H9 (cell line): ENCODE data around the gene MRPL51. TPM values are rescaled to one million over a fixed set of nuclear protein-coding genes. Genes with fewer than 3 reads are reported as not detected.
A peak's percentile ranks its signal among the peaks of the same experiment; 100 is the strongest.

Experiments used
- DNase-seq: peaks from one replicate; pipeline ENCODE4 v3.0.0-alpha.2; 2017
- H2AFZ ChIP-seq: one replicate; pipeline ENCODE4 v1.6.1; 2013; ENCODE audit warnings: mild to moderate bottlenecking, low read length, control low read depth, moderate library complexity
- H2AK5ac ChIP-seq: 2 replicates; pipeline ENCODE4 v1.6.1; 2013; ENCODE audit warnings: low read length, control low read depth, mixed read lengths; ENCODE audit not compliant: insufficient read length
- H2BK120ac ChIP-seq: one replicate; pipeline ENCODE4 v1.6.1; 2013; ENCODE audit warnings: low read depth, mild to moderate bottlenecking, low read length, control low read depth, inconsistent platforms; ENCODE audit not compliant: poor library complexity, severe bottlenecking
- H2BK12ac ChIP-seq: 2 replicates; pipeline ENCODE4 v1.6.1; 2013; ENCODE audit warnings: low read length, control low read depth, mixed read lengths, low read depth; ENCODE audit not compliant: insufficient read length
- H2BK15ac ChIP-seq: 2 replicates; pipeline ENCODE4 v1.6.1; 2013; ENCODE audit warnings: low read depth, low read length, control low read depth
- H2BK20ac ChIP-seq: one replicate; pipeline ENCODE4 v1.6.1; 2013; ENCODE audit warnings: low read depth, mild to moderate bottlenecking, low read length, control low read depth, inconsistent platforms; ENCODE audit not compliant: poor library complexity, severe bottlenecking
- H2BK5ac ChIP-seq: 2 replicates; pipeline ENCODE4 v1.6.1; 2013; ENCODE audit warnings: low read length, control low read depth, mixed read lengths; ENCODE audit not compliant: insufficient read length
- H3K14ac ChIP-seq: 2 replicates; pipeline ENCODE4 v1.6.1; 2013; ENCODE audit warnings: low read length, control low read depth; ENCODE audit not compliant: insufficient read depth
- H3K18ac ChIP-seq: 2 replicates; pipeline ENCODE4 v1.6.1; 2013; ENCODE audit warnings: low read depth, mild to moderate bottlenecking, mixed read lengths, low read length, control low read depth; ENCODE audit not compliant: insufficient read length
- H3K23ac ChIP-seq: 2 replicates; pipeline ENCODE4 v1.6.1; 2013; ENCODE audit warnings: low read length, control low read depth, mixed read lengths, low read depth; ENCODE audit not compliant: insufficient read length
- H3K23me2 ChIP-seq: 2 replicates; pipeline ENCODE4 v1.6.1; 2013; ENCODE audit warnings: low read depth, mild to moderate bottlenecking, mixed read lengths, low read length, control low read depth; ENCODE audit not compliant: insufficient read length, poor library complexity, severe bottlenecking
- H3K27ac ChIP-seq: 2 replicates; pipeline ENCODE4 v1.5.1; 2013; ENCODE audit warnings: low read length, control low read depth, mixed read lengths, low read depth; ENCODE audit not compliant: insufficient read length
- H3K27me3 ChIP-seq: 2 replicates; pipeline ENCODE4 v1.6.1; 2013; ENCODE audit warnings: low read length, control low read depth, inconsistent platforms; ENCODE audit not compliant: insufficient read depth
- H3K4ac ChIP-seq: 2 replicates; pipeline ENCODE4 v1.6.1; 2013; ENCODE audit warnings: low read depth, mild to moderate bottlenecking, control low read depth, inconsistent platforms, low read length, moderate library complexity
- H3K4me1 ChIP-seq: 2 replicates; pipeline ENCODE4 v1.6.1; 2013; ENCODE audit warnings: low read length, control low read depth, inconsistent platforms; ENCODE audit not compliant: insufficient read depth
- H3K4me2 ChIP-seq: 2 replicates; pipeline ENCODE4 v1.6.1; 2013; ENCODE audit warnings: low read length, control low read depth, mixed read lengths; ENCODE audit not compliant: insufficient read length, insufficient read depth
- H3K56ac ChIP-seq: 2 replicates; pipeline ENCODE4 v1.6.1; 2013; ENCODE audit warnings: low read depth, mild to moderate bottlenecking, mixed read lengths, low read length, control low read depth; ENCODE audit not compliant: insufficient read length
- H3K79me1 ChIP-seq: 2 replicates; pipeline ENCODE4 v1.6.1; 2013; ENCODE audit warnings: low read depth, mild to moderate bottlenecking, moderate library complexity, low read length, control low read depth, inconsistent platforms; ENCODE audit not compliant: insufficient read depth, poor library complexity, severe bottlenecking
- H3K79me2 ChIP-seq: 2 replicates; pipeline ENCODE4 v1.6.1; 2013; ENCODE audit warnings: low read length, control low read depth, inconsistent platforms; ENCODE audit not compliant: insufficient read depth
- H3K9ac ChIP-seq: 2 replicates; pipeline ENCODE4 v1.6.1; 2013; ENCODE audit warnings: low read length, control low read depth, mixed read lengths; ENCODE audit not compliant: insufficient read length; ENCODE audit errors: extremely low read depth
- H3K9me3 ChIP-seq: one replicate; pipeline ENCODE4 v1.6.1; 2013; ENCODE audit warnings: low read depth, low read length, inconsistent platforms; ENCODE audit not compliant: control insufficient read depth
- H3T11ph ChIP-seq: one replicate; pipeline ENCODE4 v1.6.1; 2013; ENCODE audit warnings: mild to moderate bottlenecking, low read length, control low read depth, inconsistent platforms
- H4K20me1 ChIP-seq: one replicate; pipeline ENCODE4 v1.6.1; 2013; ENCODE audit not compliant: control insufficient read depth, insufficient read length, insufficient read depth
- H4K5ac ChIP-seq: 2 replicates; pipeline ENCODE4 v1.6.1; 2013; ENCODE audit warnings: low read depth, mild to moderate bottlenecking, mixed read lengths, low read length, control low read depth; ENCODE audit not compliant: insufficient read length
- H4K8ac ChIP-seq: replicated peaks from 2 replicates; pipeline ENCODE4 v1.6.1; 2013; ENCODE audit warnings: low read length, control low read depth, mixed read lengths, low read depth; ENCODE audit not compliant: insufficient read length
- H4K91ac ChIP-seq: 2 replicates; pipeline ENCODE4 v1.6.1; 2013; ENCODE audit warnings: low read depth, mild to moderate bottlenecking, moderate library complexity, mixed read lengths, low read length, control low read depth; ENCODE audit not compliant: insufficient read length
- H3K27ac Mint-ChIP-seq, 3 experiments: 2 replicates in 2 of 3; 3 replicates in 1 of 3; pipeline ENCODE4 v1.8.0; 2020 to 2021; ENCODE audit warnings: mixed read lengths in 3 of 3, mild to moderate bottlenecking in 1 of 3, moderate library complexity in 1 of 3
- H3K27me3 Mint-ChIP-seq: 2 replicates; pipeline ENCODE4 v1.8.0; 2021; ENCODE audit warnings: low read depth, mild to moderate bottlenecking, moderate library complexity, mixed read lengths
- H3K36me3 Mint-ChIP-seq, 3 experiments: 2 replicates in 2 of 3; 3 replicates in 1 of 3; pipeline ENCODE4 v1.8.0; 2020 to 2021; ENCODE audit warnings: low read depth in 3 of 3, mixed read lengths in 3 of 3; ENCODE audit not compliant: insufficient read depth in 1 of 3
- H3K4me1 Mint-ChIP-seq, 2 experiments: 2 replicates each; pipeline ENCODE4 v1.8.0; 2020; ENCODE audit warnings: mixed read lengths in 2 of 2
- H3K4me3 Mint-ChIP-seq, 2 experiments: 2 replicates in 1 of 2; 3 replicates in 1 of 2; pipeline ENCODE4 v1.8.0; 2020 to 2021; ENCODE audit warnings: mild to moderate bottlenecking in 2 of 2, mixed read lengths in 2 of 2, moderate library complexity in 1 of 2
- H3K9me3 Mint-ChIP-seq, 2 experiments: 2 replicates in 1 of 2; 3 replicates in 1 of 2; pipeline ENCODE4 v1.8.0; 2020; ENCODE audit warnings: mild to moderate bottlenecking in 2 of 2, mixed read lengths in 2 of 2, moderate library complexity in 1 of 2
- WGBS: extraction: QIAGEN DNeasy Blood & Tissue Kit; methylation state at CpG from one replicate; pipeline ENCODE4 v1.1.7; 2013; ENCODE audit warnings: missing lambda C conversion rate, low lambda C conversion rate, mixed read lengths; ENCODE audit not compliant: insufficient read length; ENCODE audit errors: extremely low coverage; 5-methylcytosine and 5-hydroxymethylcytosine counted together
- total RNA-seq: library from RNA; stranded (reverse); gene quantifications from 2 replicates; pipeline ENCODE4 v1.2.1, GENCODE V29; 2021
- TF ChIP-seq, protein P1 (sequence below): fragments of 200-600 bp; sonication (generic); conservative IDR thresholded peaks from 3 replicates; pipeline ENCODE4 v1.8.0; 2021; ENCODE audit warnings: antibody characterized with exemption, mild to moderate bottlenecking

The MRPL51 gene
- total RNA-seq, 1 experiment from 2014 or later: 329 TPM

DNA sequence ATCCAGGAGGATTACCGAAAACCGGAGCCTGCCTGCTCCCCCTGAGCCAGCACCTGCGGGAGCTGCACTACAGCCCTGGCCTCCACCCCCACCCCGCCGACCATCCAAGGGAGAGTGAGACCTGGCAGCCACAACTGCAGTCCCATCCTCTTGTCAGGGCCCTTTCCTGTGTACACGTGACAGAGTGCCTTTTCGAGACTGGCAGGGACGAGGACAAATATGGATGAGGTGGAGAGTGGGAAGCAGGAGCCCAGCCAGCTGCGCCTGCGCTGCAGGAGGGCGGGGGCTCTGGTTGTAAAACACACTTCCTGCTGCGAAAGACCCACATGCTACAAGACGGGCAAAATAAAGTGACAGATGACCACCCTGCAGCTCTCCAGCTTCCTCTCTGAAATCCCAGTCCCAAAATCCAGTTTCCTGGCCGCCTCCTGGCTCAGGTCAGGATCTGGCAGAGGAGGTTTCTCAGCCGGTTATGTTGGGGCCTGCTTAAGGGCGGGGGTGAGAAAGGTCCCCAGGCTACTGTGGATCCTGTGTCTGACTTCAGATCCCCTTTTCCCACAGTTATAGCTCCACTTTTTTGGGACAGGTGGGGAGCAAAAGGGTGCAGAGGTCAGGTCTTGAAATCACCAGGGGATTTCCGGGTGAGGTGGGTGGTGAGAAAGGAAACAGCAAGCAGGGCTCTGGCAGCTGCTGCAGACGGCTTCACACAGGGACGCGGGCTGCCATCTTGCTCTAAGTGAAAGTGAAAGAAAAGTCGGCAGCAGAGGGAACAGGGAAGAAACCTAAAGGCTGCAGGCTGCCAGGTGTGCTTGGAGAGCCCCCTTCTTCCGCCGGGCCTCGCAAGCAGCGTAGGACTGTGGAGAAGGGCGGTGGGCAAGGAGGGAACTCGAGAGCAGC is 41.5 kb downstream of the MRPL51 start, which contains the start of gene TAPBPL:
TAPBPL (plus strand) TSS at position 695 of the 897 bp plus-strand sequence. CDS start 207 bp downstream, outside the sequence.
- H3K79me1 ChIP-seq: no peaks in the 10 kb centered on the region
- H3K4me3 Mint-ChIP-seq: peak within 1 kb of the TSS; percentile 55 to 73
- H2BK120ac ChIP-seq: peak within 1 kb of the TSS; percentile 42
- no peak within 1 kb of the TSS for H2BK5ac ChIP-seq
- H3K4ac ChIP-seq: peak within 1 kb of the TSS; percentile 0; the same call in 1 of the 2 replicates
- H3K23me2 ChIP-seq: peaks cover 3% of the 10 kb centered on the region
- H4K91ac ChIP-seq: peak within 1 kb of the TSS; percentile 21
- H3K9me3 Mint-ChIP-seq: no peaks in the 10 kb centered on the region
- peak within 1 kb of the TSS; percentile 7 for H3K27ac ChIP-seq
- peak within 1 kb of the TSS; percentile 64 for H3K18ac ChIP-seq
- peaks cover 11% of the 10 kb centered on the region; the same call in 1 of the 2 replicates for H3K4me1 ChIP-seq
- H2BK15ac ChIP-seq: no peak within 1 kb of the TSS
- no peak within 1 kb of the TSS for H2BK12ac ChIP-seq
- peak within 1 kb of the TSS; percentile 12 for H4K5ac ChIP-seq
- no peak within 1 kb of the TSS for H3K9ac ChIP-seq
- peak within 1 kb of the TSS; percentile 79 for H3K14ac ChIP-seq
- no peak within 1 kb of the TSS for H2BK20ac ChIP-seq
- peaks cover 40 to 44% of the 10 kb centered on the region in 2 experiments for H3K4me1 Mint-ChIP-seq
- H3K56ac ChIP-seq: no peak within 1 kb of the TSS
- H3K27ac Mint-ChIP-seq: peak within 1 kb of the TSS; percentile 95 to 99 (median 99)
- H3T11ph ChIP-seq: no peak within 1 kb of the TSS
- peak; percentile 73 for DNase-seq
- H2AK5ac ChIP-seq: no peak within 1 kb of the TSS
- H3K9me3 ChIP-seq: no peaks in the 10 kb centered on the region
- no peaks in the 10 kb centered on the region for H3K79me2 ChIP-seq
- H3K36me3 Mint-ChIP-seq: peaks cover 2 to 7% (median 5%) of the 10 kb centered on the region in 3 experiments; a peak in 6 of 7 replicates
- H3K23ac ChIP-seq: no peak within 1 kb of the TSS
- WGBS: no CpG with 5 or more reads among the region's 27 CpGs
- TF ChIP-seq, protein P1, sequence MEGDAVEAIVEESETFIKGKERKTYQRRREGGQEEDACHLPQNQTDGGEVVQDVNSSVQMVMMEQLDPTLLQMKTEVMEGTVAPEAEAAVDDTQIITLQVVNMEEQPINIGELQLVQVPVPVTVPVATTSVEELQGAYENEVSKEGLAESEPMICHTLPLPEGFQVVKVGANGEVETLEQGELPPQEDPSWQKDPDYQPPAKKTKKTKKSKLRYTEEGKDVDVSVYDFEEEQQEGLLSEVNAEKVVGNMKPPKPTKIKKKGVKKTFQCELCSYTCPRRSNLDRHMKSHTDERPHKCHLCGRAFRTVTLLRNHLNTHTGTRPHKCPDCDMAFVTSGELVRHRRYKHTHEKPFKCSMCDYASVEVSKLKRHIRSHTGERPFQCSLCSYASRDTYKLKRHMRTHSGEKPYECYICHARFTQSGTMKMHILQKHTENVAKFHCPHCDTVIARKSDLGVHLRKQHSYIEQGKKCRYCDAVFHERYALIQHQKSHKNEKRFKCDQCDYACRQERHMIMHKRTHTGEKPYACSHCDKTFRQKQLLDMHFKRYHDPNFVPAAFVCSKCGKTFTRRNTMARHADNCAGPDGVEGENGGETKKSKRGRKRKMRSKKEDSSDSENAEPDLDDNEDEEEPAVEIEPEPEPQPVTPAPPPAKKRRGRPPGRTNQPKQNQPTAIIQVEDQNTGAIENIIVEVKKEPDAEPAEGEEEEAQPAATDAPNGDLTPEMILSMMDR: no peak
- no peak within 1 kb of the TSS for H4K8ac ChIP-seq
- H2AFZ ChIP-seq: peak within 1 kb of the TSS; percentile 71
- no peaks in the 10 kb centered on the region; the same call in none of the 2 replicates for H3K27me3 Mint-ChIP-seq
- H3K27me3 ChIP-seq: no peaks in the 10 kb centered on the region
- peak within 1 kb of the TSS; percentile 17 for H3K4me2 ChIP-seq
- no peaks in the 10 kb centered on the region for H4K20me1 ChIP-seq
